ENCODE results near the gene TMCO6.

Gene TMCO6

GRCh38 chr5:140674629-140675028 lies 35.4 kb downstream of the TMCO6 start:
- H3K27ac ChIP-seq (ENCODE audit: low read length), result no peak overlapping the region
- H3K36me3 ChIP-seq (ENCODE audit: control insufficient read depth in 1 of 2, insufficient read depth in 2 of 2, low read length in 2 of 2), result peaks cover 47 to 75% of the 10 kb centered on the region in 2 donors
- H3K4me3 ChIP-seq (ENCODE audit: low read depth in 1 of 2, low read length in 2 of 2), result no peak overlapping the region
- no peaks in the 10 kb centered on the region for H3K9me3 ChIP-seq (ENCODE audit: control insufficient read depth in 1 of 2, low read length in 2 of 2)
- no peaks in the 10 kb centered on the region for H3K4me1 ChIP-seq (ENCODE audit: control insufficient read depth in 1 of 2, insufficient read depth in 2 of 2, low read length in 2 of 2)
- no peaks in the 10 kb centered on the region for H3K27me3 ChIP-seq (ENCODE audit: low read depth, low read length)

GRCh38 chr5:140677947-140678346 lies 38.7 kb downstream of the TMCO6 start:
- Histone ChIP-seq H3K27ac (ENCODE audit: low read length) (no peak overlapping the region), H3K4me1 (ENCODE audit: control insufficient read depth in 1 of 2, insufficient read depth in 2 of 2, low read length in 2 of 2) (no peaks in the 10 kb centered on the region), H3K36me3 (ENCODE audit: control insufficient read depth in 1 of 2, insufficient read depth in 2 of 2, low read length in 2 of 2) (peaks cover 59 to 75% of the 10 kb centered on the region in 2 donors), H3K27me3 (ENCODE audit: low read depth, low read length) (no peaks in the 10 kb centered on the region), H3K4me3 (ENCODE audit: low read depth in 1 of 2, low read length in 2 of 2) (no peak overlapping the region), H3K9me3 (ENCODE audit: control insufficient read depth in 1 of 2, low read length in 2 of 2) (no peaks in the 10 kb centered on the region)

- Histone ChIP-seq H3K36me3 (ENCODE audit: control insufficient read depth in 1 of 2, insufficient read depth in 2 of 2, low read length in 2 of 2) (peaks cover 57 to 69% of the 10 kb centered on the region in 2 donors), H3K27me3 (ENCODE audit: low read depth, low read length) (no peaks in the 10 kb centered on the region)
Measured at GRCh38 chr5:140678993-140679392, 39.7 kb downstream of the TMCO6 start.

GRCh38 chr5:140690376-140690932 lies 51.2 kb downstream of the TMCO6 start:
- H3K4me3 ChIP-seq (ENCODE audit: low read depth in 1 of 2, low read length in 2 of 2), result peak overlapping the region; percentile 78 to 98
- H3K4me1 ChIP-seq (ENCODE audit: control insufficient read depth in 1 of 2, insufficient read depth in 2 of 2, low read length in 2 of 2), result peaks cover 9 to 41% of the 10 kb centered on the region in 2 donors
- peak overlapping the region; percentile 87 for H3K27ac ChIP-seq (ENCODE audit: low read length)
- no peaks in the 10 kb centered on the region for H3K27me3 ChIP-seq (ENCODE audit: low read depth, low read length)
- peaks cover 18 to 31% of the 10 kb centered on the region in 2 donors for H3K36me3 ChIP-seq (ENCODE audit: control insufficient read depth in 1 of 2, insufficient read depth in 2 of 2, low read length in 2 of 2)
- no peaks in the 10 kb centered on the region for H3K9me3 ChIP-seq (ENCODE audit: control insufficient read depth in 1 of 2, low read length in 2 of 2)

More at GRCh38 chr5:140678993-140679392, 39.7 kb downstream of the TMCO6 start:
- H3K4me1 ChIP-seq (ENCODE audit: control insufficient read depth in 1 of 2, insufficient read depth in 2 of 2, low read length in 2 of 2), result no peaks in the 10 kb centered on the region
- no peak overlapping the region for H3K27ac ChIP-seq (ENCODE audit: low read length)
- no peak overlapping the region for H3K4me3 ChIP-seq (ENCODE audit: low read depth in 1 of 2, low read length in 2 of 2)
- no peaks in the 10 kb centered on the region for H3K9me3 ChIP-seq (ENCODE audit: control insufficient read depth in 1 of 2, low read length in 2 of 2)

DNA sequence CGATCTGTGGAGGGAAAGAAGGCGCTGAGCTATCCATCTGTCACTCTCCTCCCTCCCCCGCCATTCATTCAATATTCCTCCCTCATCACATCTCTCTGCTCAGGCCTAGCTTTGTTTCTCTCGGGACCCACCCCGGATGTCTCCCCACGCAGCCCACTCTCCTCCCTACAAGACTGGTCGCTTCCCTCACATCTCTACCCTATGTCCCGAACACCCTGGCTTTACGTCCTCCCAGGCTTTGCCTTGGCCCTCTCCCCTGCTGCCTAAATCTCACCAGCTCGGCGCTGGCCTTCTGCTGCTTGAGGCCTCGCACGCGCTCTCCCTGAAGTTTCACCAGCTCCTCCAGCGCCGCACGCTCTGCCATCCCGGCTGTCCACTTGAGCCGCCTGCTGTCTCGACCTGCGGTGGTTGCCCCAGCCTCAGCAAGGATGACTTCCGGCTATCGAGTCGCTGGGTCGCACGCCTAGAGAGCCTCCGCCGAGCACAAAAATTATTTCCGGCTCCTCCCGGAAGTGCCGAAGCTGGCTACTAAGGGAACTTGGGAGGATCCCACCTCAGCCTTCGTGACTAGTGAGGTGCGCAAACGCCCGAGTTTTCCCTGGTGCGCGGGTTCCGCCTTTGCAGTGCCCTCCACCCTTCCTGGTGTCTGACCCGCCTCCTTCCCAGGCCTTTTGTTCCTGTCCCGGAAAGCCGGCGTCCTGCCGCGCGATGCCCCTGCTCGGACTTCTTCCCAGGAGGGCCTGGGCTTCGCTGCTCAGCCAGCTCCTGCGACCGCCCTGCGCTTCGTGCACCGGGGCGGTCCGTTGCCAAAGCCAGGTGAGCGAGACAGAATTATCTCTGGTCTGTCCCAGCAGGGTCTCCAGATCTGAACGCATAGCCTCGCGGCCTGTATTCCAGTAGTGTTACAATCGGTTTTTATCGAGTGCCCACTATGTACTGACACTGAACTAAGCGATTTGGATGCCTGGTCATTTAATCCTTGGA lies 52.0 kb downstream of the TMCO6 start, which contains the start of the genes HARS1 and HARS2:
Gene HARS1, minus strand, starts transcription at position 430 of the 984 bp plus-strand sequence. Its CDS starts 66 bp downstream, at position 364.
Gene HARS2, plus strand, starts transcription at position 515 of the 984 bp plus-strand sequence. Its CDS starts 194 bp downstream, at position 709.
- peaks cover 26 to 39% of the 10 kb centered on the region in 2 donors for H3K36me3 ChIP-seq (ENCODE audit: control insufficient read depth in 1 of 2, insufficient read depth in 2 of 2, low read length in 2 of 2)
- H3K9me3 ChIP-seq (ENCODE audit: control insufficient read depth in 1 of 2, low read length in 2 of 2), result no peaks in the 10 kb centered on the region
- H3K27ac ChIP-seq (ENCODE audit: low read length), result peak within 1 kb of the TSS; percentile 87
- H3K4me1 ChIP-seq (ENCODE audit: control insufficient read depth in 1 of 2, insufficient read depth in 2 of 2, low read length in 2 of 2), result peaks cover 9 to 41% of the 10 kb centered on the region in 2 donors
- H3K27me3 ChIP-seq (ENCODE audit: low read depth, low read length), result no peaks in the 10 kb centered on the region
- H3K4me3 ChIP-seq (ENCODE audit: low read depth in 1 of 2, low read length in 2 of 2), result peak within 1 kb of the TSS; percentile 78 to 98

DNA sequence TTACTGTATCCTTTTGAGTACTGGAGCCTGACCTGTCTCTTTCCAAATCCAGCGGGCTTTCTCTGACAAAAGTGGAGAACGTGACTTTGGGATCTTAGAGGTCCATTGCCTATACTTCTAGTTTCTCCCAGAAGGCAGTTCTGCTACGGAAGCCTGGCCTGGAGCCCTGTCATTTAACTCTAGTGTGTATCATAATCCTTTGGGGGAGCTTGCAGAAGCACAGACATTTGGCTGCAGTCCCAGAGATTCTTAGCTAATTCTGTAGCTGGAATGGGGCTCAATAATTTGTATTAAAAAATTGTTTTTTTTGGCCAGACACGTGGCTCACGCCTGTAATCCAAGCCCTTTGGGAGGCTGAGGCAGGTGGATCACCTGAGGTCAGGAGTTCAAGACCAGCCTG lies 55.0 kb downstream of the TMCO6 start:
- peaks cover 9 to 41% of the 10 kb centered on the region in 2 donors for H3K4me1 ChIP-seq (ENCODE audit: control insufficient read depth in 1 of 2, insufficient read depth in 2 of 2, low read length in 2 of 2)
- peaks cover 53 to 60% of the 10 kb centered on the region in 2 donors for H3K36me3 ChIP-seq (ENCODE audit: control insufficient read depth in 1 of 2, insufficient read depth in 2 of 2, low read length in 2 of 2)
- H3K4me3 ChIP-seq (ENCODE audit: low read depth in 1 of 2, low read length in 2 of 2), result no peak overlapping the region
- H3K27me3 ChIP-seq (ENCODE audit: low read depth, low read length), result no peaks in the 10 kb centered on the region
- no peak overlapping the region for H3K27ac ChIP-seq (ENCODE audit: low read length)
- H3K9me3 ChIP-seq (ENCODE audit: control insufficient read depth in 1 of 2, low read length in 2 of 2), result no peaks in the 10 kb centered on the region
